H1 (cell line): Measurements from ENCODE around the gene LANCL2. TPM values are rescaled to one million over a fixed set of nuclear protein-coding genes. Genes with fewer than 3 reads are reported as not detected.

Experiments
- CHD2 ChIP-seq: IDR thresholded peaks from 2 replicates; pipeline ENCODE4 v1.6.1; 2012; ENCODE audit warnings: low read length, improper control_type of control experiment
- CREB1 ChIP-seq: IDR thresholded peaks from 2 replicates; pipeline ENCODE4 v1.6.1; 2012; ENCODE audit warnings: inconsistent platforms
- FOSL1 ChIP-seq: IDR thresholded peaks from 2 replicates; pipeline ENCODE4 v1.6.1; 2011; ENCODE audit warnings: mild to moderate bottlenecking, low read depth, low read length, moderate library complexity; ENCODE audit not compliant: insufficient read depth
- JUN ChIP-seq: IDR thresholded peaks from 2 replicates; pipeline ENCODE4 v1.6.1; 2011; ENCODE audit warnings: low read depth, mild to moderate bottlenecking, improper control_type of control experiment, low read length
- SIX5 ChIP-seq: IDR thresholded peaks from 2 replicates; pipeline ENCODE4 v1.6.1; 2011; ENCODE audit warnings: mild to moderate bottlenecking, low read depth, low read length
- SP2 ChIP-seq: IDR thresholded peaks from 2 replicates; pipeline ENCODE4 v1.6.1; 2012; ENCODE audit warnings: mild to moderate bottlenecking, low read length, inconsistent platforms
- SP4 ChIP-seq: IDR thresholded peaks from 2 replicates; pipeline ENCODE4 v1.6.1; 2012; ENCODE audit warnings: low read length, inconsistent platforms
- TCF12 ChIP-seq: IDR thresholded peaks from 2 replicates; pipeline ENCODE4 v1.6.1; 2011; ENCODE audit warnings: low read depth, mild to moderate bottlenecking, low read length
- polyA plus RNA-seq, 7 experiments: library from polyadenylated mRNA; depleted of rRNA in 3 of 7; stranded (reverse) in 5 of 7; unstranded in 2 of 7; fragments of >200 nt in 5 of 7; fragments of 200-250 nt in 2 of 7; gene quantifications; 1 replicate in 5 of 7; 2 replicates in 1 of 7; 4 replicates in 1 of 7; pipeline versions ENCODE4 v1.2.1 to v1.2.3, GENCODE V29; 2011 to 2013; ENCODE audit warnings: missing spikeins in 2 of 7, mixed read lengths in 2 of 7
- total RNA-seq: library from RNA; stranded (reverse); fragmentation: NEBNext Ultra II Directional; extraction: Animal tissue kit (Norgen Biotek cat#: 25700); gene quantifications from 2 replicates; pipeline ENCODE4 v1.2.1, GENCODE V29; 2021
- TF ChIP-seq, protein P1 (sequence below): IDR thresholded peaks from 2 replicates; pipeline ENCODE4 v1.6.1; 2012; ENCODE audit warnings: low read length, inconsistent platforms

Gene LANCL2
- total and polyA plus RNA-seq, 2 of the 8 experiments (the other 6 are each of a cell fraction or from before 2014, with no cell fraction given): 9.2 to 9.5 TPM

GRCh38 chr7:55427800-55428199 is 62.7 kb downstream of the LANCL2 start (continued):
- no peak for TF ChIP-seq FOSL1
- no peak for TF ChIP-seq CREB1
- no peak for TF ChIP-seq JUN
- no peak for TF ChIP-seq SIX5
- TF ChIP-seq CHD2: no peak
- TF ChIP-seq TCF12: no peak
- no peak for TF ChIP-seq SP4
- TF ChIP-seq SP2: no peak
- TF ChIP-seq, protein P1, sequence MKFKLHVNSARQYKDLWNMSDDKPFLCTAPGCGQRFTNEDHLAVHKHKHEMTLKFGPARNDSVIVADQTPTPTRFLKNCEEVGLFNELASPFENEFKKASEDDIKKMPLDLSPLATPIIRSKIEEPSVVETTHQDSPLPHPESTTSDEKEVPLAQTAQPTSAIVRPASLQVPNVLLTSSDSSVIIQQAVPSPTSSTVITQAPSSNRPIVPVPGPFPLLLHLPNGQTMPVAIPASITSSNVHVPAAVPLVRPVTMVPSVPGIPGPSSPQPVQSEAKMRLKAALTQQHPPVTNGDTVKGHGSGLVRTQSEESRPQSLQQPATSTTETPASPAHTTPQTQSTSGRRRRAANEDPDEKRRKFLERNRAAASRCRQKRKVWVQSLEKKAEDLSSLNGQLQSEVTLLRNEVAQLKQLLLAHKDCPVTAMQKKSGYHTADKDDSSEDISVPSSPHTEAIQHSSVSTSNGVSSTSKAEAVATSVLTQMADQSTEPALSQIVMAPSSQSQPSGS: no peak
